Adrenal gland (tissue), 12 donors: Measurements from ENCODE around the gene PDLIM7. TPM values are rescaled to one million over a fixed set of nuclear protein-coding genes. Genes with fewer than 3 reads are reported as not detected.

Source experiments
- DNase-seq, 7 donors: peaks; one replicate each; pipeline ENCODE4 v3.0.0-alpha.2; 2019 to 2020
- H3K27ac ChIP-seq, 5 donors: fragments of 200-600 bp; sonication (generic) in 4 of 5; 1 replicate in 3 of 5; 2 replicates in 2 of 5; pipeline versions ENCODE4 v1.5.1 to v1.8.0; 2016 to 2020; ENCODE audit warnings: mild to moderate bottlenecking in 1 of 5
- H3K27me3 ChIP-seq: fragments of 200-600 bp; 2 replicates; pipeline ENCODE4 v1.8.0; 2021
- H3K36me3 ChIP-seq, 2 donors: fragments of 200-600 bp; replicated peaks in 1 of 2; 1 replicate in 1 of 2; 2 replicates in 1 of 2; pipeline versions ENCODE4 v1.5.1 to v1.8.0; 2018 to 2022
- H3K4me1 ChIP-seq, 2 donors: fragments of 200-600 bp; replicated peaks in 1 of 2; 1 replicate in 1 of 2; 2 replicates in 1 of 2; pipeline versions ENCODE4 v1.5.1 to v1.8.0; 2018 to 2021
- H3K4me3 ChIP-seq, 4 donors: fragments of 200-600 bp; sonication (generic) in 3 of 4; one replicate each; pipeline ENCODE4 v1.5.1; 2016 to 2018
- H3K9me3 ChIP-seq, 3 donors: fragments of 200-600 bp; sonication (generic) in 1 of 3; replicated peaks in 1 of 3; 1 replicate in 2 of 3; 2 replicates in 1 of 3; pipeline versions ENCODE4 v1.5.1 to v1.8.0; 2016 to 2021
- POLR2A ChIP-seq, 2 donors: fragments of 450-650 bp; IDR thresholded peaks; one replicate each; pipeline ENCODE4 v1.6.1; 2017; ENCODE audit warnings: antibody characterized with exemption in 2 of 2, mild to moderate bottlenecking in 2 of 2, moderate library complexity in 1 of 2
- WGBS, 4 donors: extraction: QIAGEN DNeasy Blood & Tissue Kit in 2 of 4; methylation state at CpG; one replicate each; pipeline versions ENCODE4 v1.1.5 to v1.1.7; 2013 to 2017; 5-methylcytosine and 5-hydroxymethylcytosine counted together
- intact Hi-C, 2 donors: fragments of 100-400 bp; cut with DNase I; formaldehyde crosslinking; loops; one replicate each; pipeline versions ENCODE4 v1.14.1 to v1.15.0; 2022 to 2023
- polyA plus RNA-seq, 3 donors: library from polyadenylated mRNA; stranded (reverse); fragments of 200-250 nt in 2 of 3; fragments of 350-450 nt in 1 of 3; fragmentation: Illumina TruSeq in 1 of 3; extraction: RNeasy Lipid Tissue Mini Kit (QIAGEN cat#74804) in 1 of 3; gene quantifications; one replicate each; pipeline ENCODE4 v1.2.3, GENCODE V29; 2013 to 2014
- total RNA-seq, 9 donors: library from RNA; depleted of rRNA in 4 of 9; stranded (reverse); fragments of >200 nt in 4 of 9; fragments of 120-200 nt in 1 of 9; fragmentation: NEBNext Ultra II Directional in 1 of 9; extraction: Animal tissue kit (Norgen Biotek cat#: 25700) in 1 of 9; gene quantifications; one replicate each; pipeline versions ENCODE4 v1.1.0 to v1.2.4, GENCODE V29; 2013 to 2023
- TF ChIP-seq, protein P1 (sequence below), 6 experiments: fragments of 450-650 bp in 4 of 6; fragments of 200-600 bp in 2 of 6; sonication (generic) in 1 of 6; IDR thresholded peaks; 1 replicate in 5 of 6; 2 replicates in 1 of 6; pipeline versions ENCODE4 v1.5.1 to v1.8.0; 2016 to 2021; ENCODE audit warnings: antibody characterized with exemption in 6 of 6, mild to moderate bottlenecking in 2 of 6, moderate library complexity in 1 of 6
- donor health status: healthy with polysubstance abuse.
- donor health status: Bipolar disorder and iron deficiency.
- donor health status: DM: yes; HTN: yes; CAD: no.
- donor health status: DM: no; HTN: no; CAD: no.
- donor health status: DM: no; HTN: no; CAD: no.
- donor health status: DM: yes; HTN: yes; CAD: no.

The PDLIM7 gene
- total and polyA plus RNA-seq, 12 donors = 6.5 to 246 (median 38.9) TPM

DNA sequence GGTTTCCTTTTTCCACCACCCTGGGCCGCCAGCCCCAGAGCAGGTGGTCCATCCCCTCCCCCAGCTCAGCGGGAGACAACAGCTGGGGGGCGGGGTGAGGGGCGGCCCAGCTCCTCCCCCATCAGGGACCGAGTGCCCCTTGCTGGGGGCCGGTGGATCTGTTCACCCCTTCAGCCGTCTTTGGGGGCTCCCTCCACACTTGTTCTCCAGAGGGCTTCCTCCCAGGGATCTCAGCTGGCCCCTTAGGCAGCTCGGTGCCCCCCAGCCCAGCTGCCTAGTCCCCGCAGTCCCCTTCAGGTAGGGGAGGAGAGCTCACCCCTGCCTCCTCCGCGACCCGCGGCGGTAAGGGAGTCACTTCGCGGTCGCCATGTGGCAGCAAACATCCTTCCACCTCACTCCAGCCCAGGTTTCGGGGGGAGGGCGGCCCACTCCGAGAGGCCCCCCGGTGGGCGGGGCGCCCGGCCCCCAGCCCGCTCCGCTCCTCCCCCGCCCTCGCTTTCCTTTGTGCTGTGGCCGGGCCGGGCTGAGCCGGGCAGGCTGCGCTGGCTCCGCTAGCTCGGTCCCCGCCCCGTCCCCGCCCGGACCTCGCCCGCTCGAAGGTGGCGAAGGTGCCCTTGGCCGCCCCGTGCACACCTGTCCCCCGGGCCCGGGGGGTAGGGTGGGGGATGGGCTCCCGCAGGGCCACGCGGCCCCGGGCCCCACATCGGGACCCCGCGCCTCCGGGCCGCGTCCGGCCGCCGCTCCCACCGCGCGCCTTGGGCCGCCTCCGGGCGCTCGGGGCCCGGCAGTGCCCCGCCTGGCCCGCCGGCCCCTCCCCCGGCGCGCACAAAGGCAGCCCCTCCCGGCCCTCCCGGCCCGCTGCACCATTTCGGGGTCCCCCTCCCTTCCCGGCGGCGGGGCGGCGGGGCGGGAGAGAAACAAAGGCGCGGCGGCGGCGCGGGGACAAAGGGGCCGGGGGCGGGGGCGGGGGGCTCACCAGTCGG, 24.7 kb downstream of the PDLIM7 start:
- peak overlapping the region in 2 of 5 donors; percentile 44 to 75 for H3K27ac ChIP-seq
- no peak for DNase-seq
- peak overlapping the region in 2 of 4 donors; percentile 43 to 80 for H3K4me3 ChIP-seq
- intact Hi-C loops = no loop called here
- 2 to 8% (median 5%) methylated on average over 4 to 86 of the region's 93 CpGs; no CpG with 5 or more reads in 1 of the 4 donors for WGBS, 4 donors
- no peaks in the 10 kb centered on the region for H3K36me3 ChIP-seq
- no peaks in the 10 kb centered on the region for H3K9me3 ChIP-seq
- peaks cover 10% of the 10 kb centered on the region for H3K27me3 ChIP-seq
- TF ChIP-seq POLR2A (IDR thresholded peaks at IDR 0.05) = peak in 1 of 2 donors; percentile 13
- TF ChIP-seq, protein P1, sequence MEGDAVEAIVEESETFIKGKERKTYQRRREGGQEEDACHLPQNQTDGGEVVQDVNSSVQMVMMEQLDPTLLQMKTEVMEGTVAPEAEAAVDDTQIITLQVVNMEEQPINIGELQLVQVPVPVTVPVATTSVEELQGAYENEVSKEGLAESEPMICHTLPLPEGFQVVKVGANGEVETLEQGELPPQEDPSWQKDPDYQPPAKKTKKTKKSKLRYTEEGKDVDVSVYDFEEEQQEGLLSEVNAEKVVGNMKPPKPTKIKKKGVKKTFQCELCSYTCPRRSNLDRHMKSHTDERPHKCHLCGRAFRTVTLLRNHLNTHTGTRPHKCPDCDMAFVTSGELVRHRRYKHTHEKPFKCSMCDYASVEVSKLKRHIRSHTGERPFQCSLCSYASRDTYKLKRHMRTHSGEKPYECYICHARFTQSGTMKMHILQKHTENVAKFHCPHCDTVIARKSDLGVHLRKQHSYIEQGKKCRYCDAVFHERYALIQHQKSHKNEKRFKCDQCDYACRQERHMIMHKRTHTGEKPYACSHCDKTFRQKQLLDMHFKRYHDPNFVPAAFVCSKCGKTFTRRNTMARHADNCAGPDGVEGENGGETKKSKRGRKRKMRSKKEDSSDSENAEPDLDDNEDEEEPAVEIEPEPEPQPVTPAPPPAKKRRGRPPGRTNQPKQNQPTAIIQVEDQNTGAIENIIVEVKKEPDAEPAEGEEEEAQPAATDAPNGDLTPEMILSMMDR (IDR thresholded peaks at IDR 0.05) = no peak
- peaks cover 7 to 12% of the 10 kb centered on the region in 2 donors for H3K4me1 ChIP-seq

- no peak for DNase-seq
- H3K4me1 ChIP-seq = peaks cover 7 to 12% of the 10 kb centered on the region in 2 donors
- TF ChIP-seq POLR2A (IDR thresholded peaks at IDR 0.05) = no peak
- TF ChIP-seq, protein P1 (IDR thresholded peaks at IDR 0.05) = no peak
These were observed 25.6 kb downstream of the PDLIM7 start for GRCh38 chr5:177471610-177472356.

DNA sequence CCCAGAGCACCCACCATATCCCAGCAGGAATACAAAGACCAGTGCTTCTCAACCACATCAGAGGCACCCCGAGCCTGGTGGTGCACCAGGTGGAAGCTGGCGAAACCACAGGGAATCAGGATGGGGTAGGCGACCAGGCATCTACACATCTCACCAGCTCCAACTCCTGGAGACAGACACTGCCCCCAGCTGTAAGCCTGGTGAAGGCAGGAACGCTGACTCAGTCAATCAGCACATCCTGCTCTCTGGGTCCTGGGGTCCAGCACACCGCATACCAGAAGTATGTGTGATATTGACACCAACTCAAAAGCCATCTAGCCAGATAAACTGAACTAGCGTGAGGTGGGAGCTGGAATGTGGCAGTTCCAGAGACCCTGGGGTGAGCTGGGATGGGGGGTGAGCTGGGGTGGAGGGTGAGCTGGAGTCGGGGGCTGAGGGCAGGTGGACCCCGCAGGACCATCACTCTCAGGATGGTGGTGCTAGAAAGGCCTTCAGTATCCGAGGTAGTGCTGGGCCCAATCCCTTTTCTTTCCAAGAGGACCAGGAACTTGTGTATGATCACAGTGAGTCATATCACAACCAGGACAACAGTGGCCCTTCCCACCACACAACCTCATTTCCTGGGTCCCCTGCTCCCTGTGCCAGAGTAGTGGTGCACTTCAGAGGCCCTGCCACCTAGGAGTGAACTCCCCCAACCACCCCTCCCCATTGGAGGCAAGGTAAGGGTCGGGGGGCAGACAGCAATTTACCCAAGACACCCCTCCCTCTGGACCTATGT, 26.5 kb downstream of the PDLIM7 start:
- Histone ChIP-seq H3K4me3 (no peak overlapping the region), H3K4me1 (peaks cover 7 to 12% of the 10 kb centered on the region in 2 donors), H3K36me3 (peaks cover 0 to 14% of the 10 kb centered on the region in 2 donors), H3K27me3 (peaks cover 10% of the 10 kb centered on the region), H3K9me3 (no peaks in the 10 kb centered on the region), H3K27ac (no peak overlapping the region)
- intact Hi-C loops = no loop called here
- DNase-seq = no peak
- no peak for TF ChIP-seq POLR2A (IDR thresholded peaks at IDR 0.05)
- TF ChIP-seq, protein P1 (IDR thresholded peaks at IDR 0.05) = no peak
- WGBS, 4 donors = 81 to 90% (median 85%) methylated on average over 4 to 10 of the region's 10 CpGs

More at GRCh38 chr5:177471610-177472356, 25.6 kb downstream of the PDLIM7 start:
- no peak overlapping the region for H3K27ac ChIP-seq
- intact Hi-C loops = no loop called here
- 70 to 85% (median 74%) methylated on average over 3 to 14 of the region's 14 CpGs for WGBS, 4 donors
- H3K9me3 ChIP-seq = no peaks in the 10 kb centered on the region
- peaks cover 0 to 6% of the 10 kb centered on the region in 2 donors for H3K36me3 ChIP-seq
- H3K27me3 ChIP-seq = peaks cover 10% of the 10 kb centered on the region
- H3K4me3 ChIP-seq = peak overlapping the region in 1 of 4 donors; percentile 80
